Measurements from ENCODE around the gene SLCO3A1.

Gene SLCO3A1

GRCh38 chr15:91885054-91885453 lies 31.5 kb downstream of the SLCO3A1 start:
- no peak for DNase-seq

DNA sequence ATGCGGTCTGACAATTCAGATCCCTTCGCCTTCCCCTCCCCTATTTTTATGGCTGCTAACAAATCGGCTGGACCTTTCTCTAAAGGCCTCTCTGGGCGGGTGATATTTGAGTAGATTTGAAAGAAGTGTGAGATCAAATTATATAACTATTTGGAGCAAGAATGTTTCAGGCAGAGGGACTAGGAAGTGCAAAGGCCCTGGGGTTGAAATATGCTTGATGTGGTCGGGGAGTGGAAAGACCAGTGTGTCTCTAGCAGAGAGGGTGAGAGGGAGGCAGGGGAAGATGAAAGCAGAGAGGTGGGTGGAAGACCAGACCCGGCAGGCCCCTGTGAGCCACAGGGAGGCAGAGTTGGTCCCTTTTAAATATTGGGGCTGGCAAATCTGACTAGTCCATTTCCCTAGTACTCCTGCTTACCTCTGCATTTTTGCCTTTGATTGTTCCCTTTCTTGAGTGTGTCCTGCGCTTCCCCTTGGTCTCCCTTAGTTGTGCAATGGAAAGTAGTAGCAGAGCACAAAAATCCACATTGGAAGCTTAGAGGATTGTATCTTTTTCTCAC lies 32.3 kb downstream of the SLCO3A1 start:
- no peak for DNase-seq

GRCh38 chr15:91886878-91887277 lies 33.4 kb downstream of the SLCO3A1 start:
- DNase-seq = no peak

- DNase-seq = no peak
Observed at GRCh38 chr15:91887321-91887720, 33.8 kb downstream of the SLCO3A1 start.

- no peak for DNase-seq
Observed at GRCh38 chr15:91887921-91888373, 34.4 kb downstream of the SLCO3A1 start.

- no peak for DNase-seq
Observed at GRCh38 chr15:91889111-91889815, 35.8 kb downstream of the SLCO3A1 start.

GRCh38 chr15:91890614-91891013 lies 37.1 kb downstream of the SLCO3A1 start:
- no peak for DNase-seq

DNA sequence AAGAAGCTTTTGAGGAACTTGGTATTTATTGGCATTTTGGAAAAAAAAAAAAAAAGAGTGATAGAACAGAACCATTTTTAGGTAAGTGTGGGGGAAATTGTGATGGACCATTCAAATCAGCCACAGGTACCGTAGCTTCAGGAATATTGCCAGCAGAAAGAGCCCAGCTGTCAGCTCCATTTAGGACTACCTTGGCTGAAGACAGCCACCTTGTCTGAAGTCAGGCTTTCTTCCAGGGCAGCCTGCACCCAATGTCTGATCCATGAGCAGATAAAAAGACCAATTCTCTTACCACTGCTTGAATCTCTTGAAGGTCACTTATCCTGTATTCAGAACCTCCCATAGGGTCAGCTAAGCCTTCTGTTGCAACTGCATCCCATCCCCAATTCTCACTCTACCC lies 37.6 kb downstream of the SLCO3A1 start:
- no peak for DNase-seq

DNA sequence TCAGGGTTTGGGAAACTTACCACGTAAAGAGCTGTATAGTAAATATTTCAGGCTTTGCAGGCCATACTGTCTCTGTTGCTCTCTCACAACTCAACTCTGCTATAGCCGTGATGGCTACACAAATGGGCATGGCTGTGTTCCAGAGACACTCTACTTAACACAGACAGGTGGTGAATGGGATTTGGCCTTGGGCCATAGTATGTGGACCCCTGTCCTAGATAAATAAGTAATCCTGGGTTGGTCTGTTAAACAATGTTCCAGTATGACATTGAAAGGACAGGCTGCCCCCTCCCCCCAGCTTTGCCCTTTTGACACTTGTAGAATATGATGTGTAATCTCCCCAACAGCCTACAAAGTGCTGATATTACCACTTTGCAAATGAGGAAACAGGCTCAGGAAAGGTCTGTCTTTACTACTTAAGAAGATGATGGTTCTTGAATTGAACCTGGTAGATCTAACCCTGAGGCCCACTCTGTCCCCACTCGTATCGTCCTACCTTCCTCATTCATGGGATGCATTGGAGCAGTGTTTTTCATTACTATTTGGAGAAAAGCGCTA lies 38.4 kb downstream of the SLCO3A1 start:
- no peak for DNase-seq

DNA sequence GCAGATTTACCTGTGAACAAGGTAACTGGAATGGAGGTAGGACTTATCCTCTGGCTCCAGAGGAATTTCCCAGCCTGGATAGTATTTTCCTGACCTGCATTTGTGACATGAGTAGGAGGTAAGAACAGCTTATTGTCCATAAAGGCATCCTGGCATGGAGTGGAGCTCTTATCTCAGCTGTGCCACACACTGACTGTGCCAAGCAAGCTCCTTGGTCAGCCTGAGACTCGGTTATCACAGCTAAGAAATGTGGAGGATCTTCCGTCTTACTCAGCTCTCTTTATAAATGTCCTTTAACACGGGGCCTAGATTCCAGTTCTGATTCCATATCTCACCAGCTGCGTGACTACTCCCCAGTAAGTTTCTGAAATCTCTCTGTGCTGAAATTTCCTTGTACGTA lies 38.9 kb downstream of the SLCO3A1 start:
- no peak for DNase-seq

DNA sequence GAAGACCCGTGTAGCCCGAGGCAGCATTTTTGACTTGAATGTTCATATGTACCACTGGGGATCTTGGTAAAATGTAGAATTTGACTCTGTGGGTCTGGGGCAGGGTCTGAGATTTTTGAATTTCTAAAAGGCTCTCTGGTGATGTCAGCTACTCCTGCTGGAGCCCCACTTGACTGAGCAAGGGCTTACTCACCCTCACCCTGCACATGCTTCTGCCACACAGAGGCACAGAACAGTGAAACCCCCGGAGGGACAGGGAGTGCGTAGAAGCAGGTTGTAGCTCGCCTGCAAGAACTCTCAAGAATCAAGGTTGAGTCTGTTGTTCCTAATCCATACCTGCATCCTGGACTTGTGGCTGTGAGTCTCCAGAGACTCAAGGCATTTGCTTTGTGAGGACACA lies 41.1 kb downstream of the SLCO3A1 start:
- DNase-seq = no peak

DNA sequence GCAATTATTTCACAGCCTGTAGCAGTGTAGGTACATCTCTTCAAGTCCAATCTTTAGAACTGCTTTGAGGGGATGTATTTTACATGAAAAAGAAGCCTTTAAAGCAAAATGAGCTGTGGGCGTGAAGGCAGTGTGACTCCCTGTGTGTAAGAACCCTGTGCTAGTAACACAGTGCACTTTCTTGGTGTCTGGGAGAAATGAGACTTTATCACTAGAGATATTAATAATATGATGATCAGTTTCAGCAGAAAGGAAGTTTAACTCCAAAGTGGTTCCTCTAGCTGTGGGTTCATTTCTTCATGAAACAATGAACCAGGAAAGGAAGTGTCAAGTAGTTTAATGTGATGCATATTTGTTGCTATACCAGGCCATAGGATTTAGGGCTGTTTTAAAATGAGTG lies 41.5 kb downstream of the SLCO3A1 start:
- no peak for DNase-seq

DNA sequence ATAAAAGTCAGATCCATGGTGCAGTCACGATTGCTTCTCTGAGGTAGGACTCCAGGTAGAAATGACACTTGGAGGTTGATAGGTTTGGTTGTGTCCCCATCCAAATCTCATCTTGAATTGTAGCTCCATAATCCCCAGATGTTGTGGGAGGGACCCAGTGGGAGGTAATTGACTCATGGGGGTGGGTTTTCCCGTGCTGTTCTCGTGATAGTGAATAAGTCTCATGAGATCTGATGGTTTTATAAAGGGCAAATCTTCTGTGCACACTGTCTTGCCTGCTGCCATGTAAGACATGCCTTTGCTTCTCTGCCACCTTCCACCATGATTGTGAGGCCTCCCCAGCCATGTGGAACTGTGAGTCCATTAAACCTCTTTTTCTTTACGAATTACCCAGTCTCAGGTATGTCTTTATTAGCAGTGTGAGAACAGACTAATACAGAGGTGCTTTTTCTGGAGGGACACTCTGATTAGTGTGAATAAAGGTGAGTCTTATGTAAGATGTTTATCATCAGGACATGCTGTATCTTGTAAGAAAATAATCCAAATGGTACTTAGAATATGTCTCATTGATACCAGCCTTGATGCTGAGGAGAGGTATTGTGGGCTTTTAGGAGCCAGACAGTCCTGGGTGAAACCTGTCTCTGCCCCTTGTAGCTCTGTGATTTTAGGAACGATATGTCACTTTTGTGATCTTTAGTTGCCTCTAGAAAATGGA lies 43.0 kb downstream of the SLCO3A1 start:
- DNase-seq = no peak

DNA sequence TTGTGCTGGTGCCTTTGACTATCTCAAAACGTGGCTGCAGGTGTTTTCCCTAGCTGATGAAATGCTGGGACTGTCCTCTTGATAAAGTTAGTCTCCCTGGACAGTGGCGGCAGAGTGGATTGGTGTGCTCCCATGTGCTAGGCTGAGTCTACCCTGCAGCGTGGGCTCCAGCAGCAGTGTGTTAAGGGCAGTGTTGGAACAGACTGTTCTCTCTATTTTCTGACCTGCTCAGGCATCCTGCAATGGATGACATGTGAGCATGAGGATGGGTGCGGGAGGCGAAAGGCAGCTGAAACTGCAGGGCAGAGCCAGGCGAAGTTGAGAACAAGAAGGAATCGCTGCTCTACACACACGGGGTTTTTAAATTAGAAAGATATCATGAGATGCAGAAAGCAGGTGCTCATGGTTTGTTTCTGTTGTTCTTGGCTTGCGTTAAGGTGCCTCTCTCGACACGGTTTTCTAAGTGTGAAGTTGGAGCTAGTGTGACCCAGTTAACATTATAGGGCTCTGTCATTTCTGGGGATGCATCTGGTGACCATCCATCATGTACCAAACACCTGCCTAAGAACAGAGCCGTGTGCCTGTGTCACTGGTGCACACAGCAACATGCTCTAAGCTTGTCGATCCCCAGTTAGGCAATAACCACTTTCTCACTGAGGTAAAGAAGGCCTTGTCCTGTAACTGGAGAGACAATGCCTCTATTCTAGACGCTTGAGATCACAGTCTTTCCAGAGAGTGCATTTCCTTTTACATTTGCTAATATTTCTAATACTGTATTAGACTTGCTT lies 44.3 kb downstream of the SLCO3A1 start:
- no peak for DNase-seq

DNA sequence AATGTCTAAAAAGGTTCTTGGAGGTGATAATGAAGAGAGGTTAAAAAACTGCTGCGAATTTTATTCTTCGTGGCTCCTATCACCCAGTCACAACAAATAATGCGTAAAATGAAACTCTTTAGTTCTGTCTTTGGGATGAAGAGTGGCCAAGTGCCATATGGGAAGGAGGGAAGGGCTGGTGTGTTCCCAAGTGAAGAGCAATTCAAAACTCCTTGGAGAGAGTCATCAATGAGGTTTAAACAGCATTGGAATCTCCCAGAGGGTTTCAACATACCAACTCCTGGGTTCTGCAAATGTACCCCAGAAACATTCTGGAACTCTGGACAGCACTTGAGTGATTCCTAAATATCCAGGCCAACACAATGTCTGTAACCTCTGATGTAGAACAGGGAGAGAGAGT lies 45.3 kb downstream of the SLCO3A1 start:
- DNase-seq = no peak

DNA sequence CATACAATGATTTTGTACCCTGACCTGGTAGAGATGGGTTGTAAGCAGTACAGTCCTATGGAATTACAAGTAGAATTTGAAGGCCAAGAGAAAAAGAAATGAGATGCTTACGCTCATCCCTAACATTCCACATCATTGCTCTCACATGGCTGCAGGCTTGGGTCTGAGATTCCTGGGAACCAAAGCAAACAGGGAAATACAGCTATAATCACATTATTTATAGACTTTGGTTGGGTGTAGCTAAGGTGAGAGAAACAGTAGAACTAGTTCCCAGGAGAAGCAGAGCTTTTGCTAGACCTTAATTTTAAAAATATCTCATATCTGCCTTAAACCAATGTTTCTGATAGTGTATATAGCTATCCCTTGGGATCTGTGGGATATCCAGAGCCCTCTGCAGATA lies 51.4 kb downstream of the SLCO3A1 start:
- DNase-seq = no peak

GRCh38 chr15:91908391-91908790 lies 54.9 kb downstream of the SLCO3A1 start:
- no peak for DNase-seq

GRCh38 chr15:91909111-91909510 lies 55.6 kb downstream of the SLCO3A1 start:
- no peak for DNase-seq

- DNase-seq = no peak
Observed at GRCh38 chr15:91909574-91909973, 56.1 kb downstream of the SLCO3A1 start.

DNA sequence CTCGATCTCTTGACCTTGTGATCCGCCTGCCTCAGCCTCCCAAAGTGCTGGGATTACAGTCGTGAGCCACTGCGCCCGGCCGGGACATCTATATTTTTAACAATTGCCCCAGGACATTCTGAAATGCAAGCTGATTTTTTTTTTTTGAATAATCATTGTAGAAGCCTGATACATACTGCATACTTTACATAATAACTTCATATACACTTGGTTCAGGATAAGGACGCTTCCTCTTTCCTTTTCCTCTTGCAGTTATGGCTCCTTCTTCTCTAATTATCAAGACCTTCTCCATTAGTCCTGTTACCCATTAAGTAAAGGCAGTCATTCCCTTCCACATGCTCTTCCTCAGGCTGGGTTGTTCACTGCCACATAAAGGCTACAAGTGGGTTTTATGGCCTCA lies 58.3 kb downstream of the SLCO3A1 start:
- no peak for DNase-seq

DNA sequence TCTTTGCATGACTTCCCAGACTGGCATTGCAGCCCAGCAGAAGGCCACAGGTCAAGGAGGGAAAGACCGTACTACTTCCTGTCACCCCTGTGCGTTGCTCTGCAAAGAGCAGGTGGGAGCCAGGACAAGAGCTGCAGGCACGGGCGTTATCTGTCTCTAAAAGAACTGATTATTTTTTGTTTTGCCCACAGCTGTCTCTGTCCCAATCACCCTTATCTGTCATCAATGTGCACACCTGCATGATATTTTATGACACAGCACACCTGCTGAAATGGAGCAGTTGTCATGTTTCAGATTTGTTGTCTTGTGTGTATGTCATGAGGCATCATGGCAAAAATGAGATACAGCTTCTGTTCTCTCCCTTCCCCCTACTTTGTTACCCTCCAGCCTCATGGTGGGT lies 58.8 kb downstream of the SLCO3A1 start:
- DNase-seq = no peak

GRCh38 chr15:91913560-91913959 lies 60.1 kb downstream of the SLCO3A1 start:
- no peak for DNase-seq

GRCh38 chr15:91915576-91915975 lies 62.1 kb downstream of the SLCO3A1 start:
- DNase-seq = no peak

All from CD4-positive, alpha-beta T cell treated with Interferon alpha-2 for 1 hour (primary cell).